ENCODE results near the gene SFSWAP.

- TF ChIP-seq POLR2A (IDR thresholded peaks at IDR 0.05; ENCODE audit: low read length) (no peak), ESRRA (IDR thresholded peaks at IDR 0.05; ENCODE audit: borderline replicate concordance, low read length) (no peak), GATA3 (IDR thresholded peaks at IDR 0.05; ENCODE audit: borderline replicate concordance) (no peak; the same call in 1 of the 2 replicates)
- TF ChIP-seq, protein P1, sequence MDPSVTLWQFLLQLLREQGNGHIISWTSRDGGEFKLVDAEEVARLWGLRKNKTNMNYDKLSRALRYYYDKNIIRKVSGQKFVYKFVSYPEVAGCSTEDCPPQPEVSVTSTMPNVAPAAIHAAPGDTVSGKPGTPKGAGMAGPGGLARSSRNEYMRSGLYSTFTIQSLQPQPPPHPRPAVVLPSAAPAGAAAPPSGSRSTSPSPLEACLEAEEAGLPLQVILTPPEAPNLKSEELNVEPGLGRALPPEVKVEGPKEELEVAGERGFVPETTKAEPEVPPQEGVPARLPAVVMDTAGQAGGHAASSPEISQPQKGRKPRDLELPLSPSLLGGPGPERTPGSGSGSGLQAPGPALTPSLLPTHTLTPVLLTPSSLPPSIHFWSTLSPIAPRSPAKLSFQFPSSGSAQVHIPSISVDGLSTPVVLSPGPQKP (IDR thresholded peaks at IDR 0.05; ENCODE audit: low read depth, low read length) = no peak
Observed at GRCh38 chr12:131737150-131737827, 26.4 kb downstream of the SFSWAP start.

Data from A549 (cell line).